NCI-H460 (cell line): ENCODE results near the gene MMP14. TPM values are rescaled to one million over a fixed set of nuclear protein-coding genes. Genes with fewer than 3 reads are reported as not detected.
"Not testable (repeated sequence)": the region's sequence is repeated elsewhere in the genome, so short reads cannot be mapped to it uniquely, and the experiment has no call there.

Experiments
- DNase-seq: peaks from one replicate; pipeline ENCODE4 v3.0.0-alpha.2; 2016; ENCODE audit warnings: low read depth; ENCODE audit errors: extremely low read depth
- polyA plus RNA-seq: library from polyadenylated mRNA; depleted of rRNA; stranded (reverse); fragments of >200 nt; gene quantifications from 2 replicates; pipeline ENCODE4 v1.2.3, GENCODE V29; 2014; cell fraction: nucleus; rRNA removed
- total RNA-seq: library from RNA; depleted of rRNA; stranded (reverse); fragments of >200 nt; shearing (Covaris generic); gene quantifications from 2 replicates; pipeline ENCODE4 v1.2.3, GENCODE V29; 2014; rRNA removed

MMP14 gene
- total RNA-seq: 0.30 and 0.89 TPM in 2 replicates
- polyA plus RNA-seq: 0.16 and 0.50 TPM in 2 replicates

- DNase-seq: no peak
Measured at GRCh38 chr14:22836301-22837113, at the start of gene MMP14. MMP14 (plus strand) TSS chr14:22836585; CDS start chr14:22836818, 233 bp downstream.

GRCh38 chr14:22786685-22787084 lies 49.7 kb upstream of the MMP14 start:
- no peak for DNase-seq

GRCh38 chr14:22791301-22791700 lies 45.1 kb upstream of the MMP14 start:
- DNase-seq: no peak

- no peak for DNase-seq
Measured at GRCh38 chr14:22792158-22792557, 44.2 kb upstream of the MMP14 start.

GRCh38 chr14:22793550-22793949 lies 42.8 kb upstream of the MMP14 start:
- not testable (repeated sequence) for DNase-seq

- no peak for DNase-seq
Measured at GRCh38 chr14:22793976-22794375, 42.4 kb upstream of the MMP14 start.

GRCh38 chr14:22794551-22794951 lies 41.8 kb upstream of the MMP14 start:
- DNase-seq: no peak

- no peak for DNase-seq
Measured at GRCh38 chr14:22796087-22796707, 40.2 kb upstream of the MMP14 start.

- DNase-seq: no peak
Measured at GRCh38 chr14:22797017-22797917, 39.1 kb upstream of the MMP14 start.

GRCh38 chr14:22798528-22798927 lies 37.9 kb upstream of the MMP14 start:
- no peak for DNase-seq

- DNase-seq: no peak
Measured at GRCh38 chr14:22800346-22800745, 36.0 kb upstream of the MMP14 start.

- DNase-seq: no peak
Measured at GRCh38 chr14:22801716-22802115, 34.7 kb upstream of the MMP14 start.

GRCh38 chr14:22802860-22803686 lies 33.3 kb upstream of the MMP14 start:
- DNase-seq: no peak

- DNase-seq: no peak
Measured at GRCh38 chr14:22803687-22803974, 32.8 kb upstream of the MMP14 start.

- DNase-seq: not testable (repeated sequence)
Measured at GRCh38 chr14:22805235-22805634, 31.1 kb upstream of the MMP14 start.

- no peak for DNase-seq
Measured at GRCh38 chr14:22807432-22808087, 28.8 kb upstream of the MMP14 start.

- no peak for DNase-seq
Measured at GRCh38 chr14:22808388-22809209, 27.8 kb upstream of the MMP14 start.

GRCh38 chr14:22811722-22812121 lies 24.7 kb upstream of the MMP14 start:
- no peak for DNase-seq

- no peak for DNase-seq
Measured at GRCh38 chr14:22812744-22813143, 23.6 kb upstream of the MMP14 start.
